ENCODE data around the gene AMOTL2. TPM values are rescaled to one million over a fixed set of nuclear protein-coding genes. Genes with fewer than 3 reads are reported as not detected.

The AMOTL2 gene
- total RNA-seq, 1 donor from 2014 or later, result 41.6 TPM

- DNase-seq (ENCODE audit: low read depth in 2 of 2), result no peak
Observed at GRCh38 chr3:134353171-134353825, 20.9 kb downstream of the AMOTL2 start.

GRCh38 chr3:134352031-134352671 lies 22.1 kb downstream of the AMOTL2 start:
- DNase-seq (ENCODE audit: low read depth in 2 of 2), result no peak

GRCh38 chr3:134351427-134351826 lies 22.8 kb downstream of the AMOTL2 start:
- DNase-seq (ENCODE audit: low read depth in 2 of 2), result no peak

- no peak for DNase-seq (ENCODE audit: low read depth in 2 of 2)
Observed at GRCh38 chr3:134350861-134351311, 23.4 kb downstream of the AMOTL2 start.

- no peak for DNase-seq (ENCODE audit: low read depth in 2 of 2)
Observed at GRCh38 chr3:134350266-134350665, 24.0 kb downstream of the AMOTL2 start.

GRCh38 chr3:134348524-134348923 lies 25.7 kb downstream of the AMOTL2 start:
- no peak for DNase-seq (ENCODE audit: low read depth in 2 of 2)

- DNase-seq (ENCODE audit: low read depth in 2 of 2), result no peak
Observed at GRCh38 chr3:134347551-134347950, 26.7 kb downstream of the AMOTL2 start.

- no peak for DNase-seq (ENCODE audit: low read depth in 2 of 2)
Observed at GRCh38 chr3:134346744-134347143, 27.5 kb downstream of the AMOTL2 start.

GRCh38 chr3:134345202-134345601 lies 29.0 kb downstream of the AMOTL2 start:
- DNase-seq (ENCODE audit: low read depth in 2 of 2), result no peak

- DNase-seq (ENCODE audit: low read depth in 2 of 2), result no peak
Observed at GRCh38 chr3:134344560-134344959, 29.7 kb downstream of the AMOTL2 start.

- DNase-seq (ENCODE audit: low read depth in 2 of 2), result no peak
Observed at GRCh38 chr3:134342259-134342658, 32.0 kb downstream of the AMOTL2 start.

- DNase-seq (ENCODE audit: low read depth in 2 of 2), result no peak
Observed at GRCh38 chr3:134341389-134341788, 32.9 kb downstream of the AMOTL2 start.

- DNase-seq (ENCODE audit: low read depth in 2 of 2), result no peak
Observed at GRCh38 chr3:134340982-134341365, 33.3 kb downstream of the AMOTL2 start.

- no peak for DNase-seq (ENCODE audit: low read depth in 2 of 2)
Observed at GRCh38 chr3:134340362-134340981, 33.8 kb downstream of the AMOTL2 start.

GRCh38 chr3:134339913-134340312 lies 34.3 kb downstream of the AMOTL2 start:
- no peak for DNase-seq (ENCODE audit: low read depth in 2 of 2)

- DNase-seq (ENCODE audit: low read depth in 2 of 2), result no peak
Observed at GRCh38 chr3:134339331-134339730, 34.9 kb downstream of the AMOTL2 start.

GRCh38 chr3:134338516-134339261 lies 35.6 kb downstream of the AMOTL2 start:
- no peak for DNase-seq (ENCODE audit: low read depth in 2 of 2)

GRCh38 chr3:134338201-134338512 lies 36.1 kb downstream of the AMOTL2 start:
- no peak for DNase-seq (ENCODE audit: low read depth in 2 of 2)

- no peak for DNase-seq (ENCODE audit: low read depth in 2 of 2)
Observed at GRCh38 chr3:134337511-134338200, 36.6 kb downstream of the AMOTL2 start.

GRCh38 chr3:134337071-134337482 lies 37.2 kb downstream of the AMOTL2 start:
- no peak for DNase-seq (ENCODE audit: low read depth in 2 of 2)

GRCh38 chr3:134336587-134336986 lies 37.7 kb downstream of the AMOTL2 start:
- DNase-seq (ENCODE audit: low read depth in 2 of 2), result no peak

GRCh38 chr3:134334901-134335280 lies 39.4 kb downstream of the AMOTL2 start:
- DNase-seq (ENCODE audit: low read depth in 2 of 2), result no peak
